OCI-LY7 (cell line): Measurements from ENCODE around the gene ACSF2. TPM values are rescaled to one million over a fixed set of nuclear protein-coding genes. Genes with fewer than 3 reads are reported as not detected.

Experiments
- BruUV-seq: library from RNA; stranded (reverse); fragments of 400-500 nt; replicated peaks from 2 replicates; lab custom pipeline; 2021; lab: Mats Ljungman, UMichigan
- CTCF ChIA-PET: fragments of 300-600 bp; sonication (Branson Sonifier 250); formaldehyde crosslinking; loops from one replicate; lab custom pipeline; 2022; ENCODE audit warnings: antibody characterized with exemption; ENCODE audit not compliant: unreplicated experiment; lab: Charles Lee
- POLR2A ChIA-PET: fragments of 300-600 bp; sonication (Branson Sonifier 250); formaldehyde crosslinking; loops from one replicate; lab custom pipeline; 2022; ENCODE audit warnings: antibody characterized with exemption; lab: Charles Lee
- DNase-seq: peaks from one replicate; pipeline ENCODE4 v3.0.0-alpha.2; 2015; ENCODE audit warnings: low spot score
- H2AFZ ChIP-seq: fragments of 200-600 bp; sonication (generic), shearing (Covaris generic); 2 replicates; pipeline ENCODE4 v1.6.1; 2014; ENCODE audit warnings: mild to moderate bottlenecking, antibody characterized with exemption, low read length, moderate library complexity
- H3K27ac ChIP-seq: fragments of 200-600 bp; sonication (generic); 2 replicates; pipeline ENCODE4 v1.5.1; 2014; ENCODE audit warnings: mixed run types, low read depth, mild to moderate bottlenecking, moderate library complexity, low read length, inconsistent platforms; ENCODE audit not compliant: poor library complexity, severe bottlenecking
- H3K36me3 ChIP-seq: fragments of 200-600 bp; sonication (generic); 2 replicates; pipeline ENCODE4 v1.6.1; 2014; ENCODE audit warnings: mild to moderate bottlenecking, antibody characterized with exemption, low read length, moderate library complexity, mixed read lengths; ENCODE audit not compliant: insufficient read depth
- H3K4me1 ChIP-seq: fragments of 200-600 bp; sonication (generic); 2 replicates; pipeline ENCODE4 v1.5.1; 2014; ENCODE audit warnings: mild to moderate bottlenecking, low read length; ENCODE audit not compliant: insufficient read depth, poor library complexity, severe bottlenecking
- H3K4me2 ChIP-seq: fragments of 200-600 bp; sonication (generic); 2 replicates; pipeline ENCODE4 v1.6.1; 2014; ENCODE audit warnings: mild to moderate bottlenecking, low read length
- H3K4me3 ChIP-seq: fragments of 200-600 bp; sonication (generic); 2 replicates; pipeline ENCODE4 v1.5.1; 2014; ENCODE audit warnings: mild to moderate bottlenecking, low read depth, low read length; ENCODE audit not compliant: poor library complexity, severe bottlenecking
- H3K79me2 ChIP-seq: fragments of 200-600 bp; sonication (generic); 2 replicates; pipeline ENCODE4 v1.6.1; 2016; ENCODE audit warnings: low read depth, mild to moderate bottlenecking, low read length, moderate library complexity, mixed read lengths; ENCODE audit not compliant: insufficient read depth
- H3K9me2 ChIP-seq: fragments of 200-600 bp; sonication (generic); 2 replicates; pipeline ENCODE4 v1.6.1; 2016; ENCODE audit warnings: mild to moderate bottlenecking, low read length, mixed read lengths; ENCODE audit not compliant: insufficient read depth
- H3K9me3 ChIP-seq: fragments of 200-600 bp; sonication (generic); 2 replicates; pipeline ENCODE4 v1.6.1; 2014; ENCODE audit warnings: mild to moderate bottlenecking, mixed run types, low read length, mixed read lengths
- H4K20me1 ChIP-seq: fragments of 200-600 bp; sonication (generic); 2 replicates; pipeline ENCODE4 v1.6.1; 2014; ENCODE audit warnings: mild to moderate bottlenecking, antibody characterized with exemption, low read length, moderate library complexity, mixed read lengths; ENCODE audit not compliant: insufficient read depth
- EZH2phosphoT487 ChIP-seq: fragments of 200-600 bp; sonication (generic); IDR thresholded peaks from 2 replicates; pipeline ENCODE4 v1.6.1; 2018; ENCODE audit warnings: low read depth, borderline replicate concordance, mild to moderate bottlenecking, mixed run types, antibody characterized with exemption, low read length, moderate library complexity, mixed read lengths
- intact Hi-C: fragments of 100-400 bp; cut with micrococcal nuclease; formaldehyde crosslinking; loops from one replicate; pipeline ENCODE4 v1.10.0; 2022; ENCODE audit not compliant: unreplicated experiment
- total RNA-seq, 2 experiments: library from RNA; depleted of rRNA in 1 of 2; stranded (reverse); fragments of >200 nt in 1 of 2; shearing (Covaris generic) in 1 of 2; gene quantifications; 2 replicates each; pipeline ENCODE4 v1.2.3, GENCODE V29; 2014 to 2022
- TF ChIP-seq, protein P1 (sequence below): fragments of 200-600 bp; sonication (generic); conservative IDR thresholded peaks from 2 replicates; pipeline ENCODE4 v1.5.1; 2014; ENCODE audit warnings: mild to moderate bottlenecking, antibody characterized with exemption, low read length, moderate library complexity, mixed read lengths

Gene ACSF2
- total RNA-seq, 2 experiments from 2014 or later, result 38.6 to 42.7 TPM

DNA sequence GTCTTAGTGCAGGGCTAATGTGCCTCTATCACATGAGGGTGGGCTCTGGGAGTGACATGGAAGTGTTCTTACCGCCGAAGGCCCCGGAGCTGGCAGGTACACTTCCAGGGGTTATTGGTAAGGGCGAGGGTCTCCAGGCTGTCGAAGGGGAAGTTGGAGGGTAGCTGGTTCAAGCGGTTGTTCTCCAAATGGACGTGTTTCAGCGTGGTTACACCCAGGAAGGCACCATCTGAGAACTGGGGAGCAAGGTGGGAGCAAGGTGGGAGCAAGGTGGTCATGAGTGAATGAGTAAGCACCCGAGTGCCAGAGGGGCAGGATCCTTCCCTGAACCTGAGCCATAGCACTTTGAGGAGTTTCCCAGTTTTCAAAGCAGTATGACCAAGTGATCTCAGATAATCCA, 39.6 kb downstream of the ACSF2 start:
- H3K79me2 ChIP-seq, result no peaks in the 10 kb centered on the region
- TF ChIP-seq, protein P1, sequence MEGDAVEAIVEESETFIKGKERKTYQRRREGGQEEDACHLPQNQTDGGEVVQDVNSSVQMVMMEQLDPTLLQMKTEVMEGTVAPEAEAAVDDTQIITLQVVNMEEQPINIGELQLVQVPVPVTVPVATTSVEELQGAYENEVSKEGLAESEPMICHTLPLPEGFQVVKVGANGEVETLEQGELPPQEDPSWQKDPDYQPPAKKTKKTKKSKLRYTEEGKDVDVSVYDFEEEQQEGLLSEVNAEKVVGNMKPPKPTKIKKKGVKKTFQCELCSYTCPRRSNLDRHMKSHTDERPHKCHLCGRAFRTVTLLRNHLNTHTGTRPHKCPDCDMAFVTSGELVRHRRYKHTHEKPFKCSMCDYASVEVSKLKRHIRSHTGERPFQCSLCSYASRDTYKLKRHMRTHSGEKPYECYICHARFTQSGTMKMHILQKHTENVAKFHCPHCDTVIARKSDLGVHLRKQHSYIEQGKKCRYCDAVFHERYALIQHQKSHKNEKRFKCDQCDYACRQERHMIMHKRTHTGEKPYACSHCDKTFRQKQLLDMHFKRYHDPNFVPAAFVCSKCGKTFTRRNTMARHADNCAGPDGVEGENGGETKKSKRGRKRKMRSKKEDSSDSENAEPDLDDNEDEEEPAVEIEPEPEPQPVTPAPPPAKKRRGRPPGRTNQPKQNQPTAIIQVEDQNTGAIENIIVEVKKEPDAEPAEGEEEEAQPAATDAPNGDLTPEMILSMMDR, result no peak
- TF ChIP-seq EZH2phosphoT487, result no peak
- no peak overlapping the region for H3K4me3 ChIP-seq
- ChIA-PET CTCF (no interaction called here), POLR2A (interaction anchor here (0.7 kb wide), 1 partner anchor 22 kb away, joined by 4 read pairs; no protein-coding TSS in a partner anchor)
- H3K27ac ChIP-seq, result no peak overlapping the region
- intact Hi-C loops, result no loop called here
- no peak overlapping the region for H2AFZ ChIP-seq
- no peaks in the 10 kb centered on the region for H4K20me1 ChIP-seq
- peaks cover 3% of the 10 kb centered on the region for H3K4me1 ChIP-seq
- no peak overlapping the region for H3K4me2 ChIP-seq
- H3K9me2 ChIP-seq, result no peaks in the 10 kb centered on the region
- BruUV-seq, result no TSS peak
- no peak for DNase-seq
- H3K36me3 ChIP-seq, result no peaks in the 10 kb centered on the region
- no peaks in the 10 kb centered on the region for H3K9me3 ChIP-seq

DNA sequence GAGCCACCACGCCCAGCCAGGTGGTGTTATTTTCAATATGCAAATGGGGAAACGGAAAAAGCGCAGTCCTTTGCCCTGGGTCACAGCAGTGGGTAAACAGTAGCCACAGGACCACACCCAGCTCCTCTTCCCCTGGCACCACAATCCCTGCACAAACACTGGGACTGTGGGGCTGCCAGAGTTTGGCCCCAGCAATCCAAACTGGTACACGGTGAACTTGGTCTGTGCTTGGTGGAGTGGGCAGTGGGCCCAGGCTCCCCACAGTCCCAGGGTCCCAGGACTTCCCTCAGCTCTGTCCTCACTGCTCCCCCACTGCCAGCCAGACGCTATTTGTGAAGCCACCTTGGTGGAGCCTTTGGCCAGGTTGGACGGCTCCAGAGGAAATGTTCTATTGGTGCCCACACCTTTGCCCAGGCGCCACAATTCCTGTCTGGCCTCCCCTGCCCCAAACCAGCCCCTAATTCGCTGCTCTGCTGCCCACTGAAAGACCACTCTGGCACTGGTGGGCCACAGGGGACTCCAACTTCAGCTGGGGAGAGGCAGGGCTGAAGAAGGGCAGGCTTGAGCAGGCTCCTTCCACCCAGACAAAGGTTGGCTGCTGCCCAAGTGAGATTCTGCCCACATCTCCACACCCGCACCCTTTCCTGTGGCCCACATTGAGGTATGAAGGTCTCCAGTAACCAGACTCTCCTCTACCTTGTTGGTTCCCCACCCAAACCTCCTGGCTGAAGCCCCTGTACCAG, 40.5 kb downstream of the ACSF2 start:
- no peak overlapping the region for H3K27ac ChIP-seq

More for the DNA sequence above, 40.5 kb downstream of the ACSF2 start:
- no peaks in the 10 kb centered on the region for H3K79me2 ChIP-seq
- POLR2A ChIA-PET, result interaction anchor here (0.7 kb wide), 1 partner anchor 22 kb away, joined by 4 read pairs; no protein-coding TSS in a partner anchor
- DNase-seq, result no peak
- no TSS peak for BruUV-seq
- CTCF ChIA-PET, result no interaction called here
- no peaks in the 10 kb centered on the region for H3K9me2 ChIP-seq
- peaks cover 3% of the 10 kb centered on the region for H3K4me1 ChIP-seq
- H3K9me3 ChIP-seq, result no peaks in the 10 kb centered on the region
- no peaks in the 10 kb centered on the region for H4K20me1 ChIP-seq
- no peaks in the 10 kb centered on the region for H3K36me3 ChIP-seq
- no peak overlapping the region for H3K4me3 ChIP-seq
- no peak overlapping the region for H2AFZ ChIP-seq
- intact Hi-C loops, result no loop called here
- TF ChIP-seq, protein P1, result no peak
- no peak for TF ChIP-seq EZH2phosphoT487
- H3K4me2 ChIP-seq, result no peak overlapping the region
